HG03457 (cell line): ENCODE measurements around the gene KDSR.

Experiments
- ATAC-seq: cut with Tn5 transposase; IDR thresholded peaks from one replicate; pipeline ENCODE4 v1.9.1; 2021; ENCODE audit warnings: moderate number of reproducible peaks; ENCODE audit not compliant: unreplicated experiment

Gene KDSR

GRCh38 chr18:63286926-63287325, 80.1 kb downstream of the KDSR start:
- no peak for ATAC-seq

GRCh38 chr18:63284827-63285733, 81.9 kb downstream of the KDSR start:
- peak; percentile 90 for ATAC-seq

GRCh38 chr18:63284173-63284799, 82.7 kb downstream of the KDSR start:
- ATAC-seq, result no peak

GRCh38 chr18:63283305-63284094, 83.5 kb downstream of the KDSR start:
- no peak for ATAC-seq

GRCh38 chr18:63282793-63283192, 84.2 kb downstream of the KDSR start:
- no peak for ATAC-seq
